NOMO-1 treated with dmso at 0.1 percent for 144 hours (cell line): Measurements from ENCODE around the gene CRADD.
"Not testable (repeated sequence)": the region's sequence is repeated elsewhere in the genome, so short reads cannot be mapped to it uniquely, and the experiment has no call there.

Experiments used
- DNase-seq: peaks from one replicate; lab custom pipeline; 2025; ENCODE audit not compliant: unreplicated experiment; lab: John Stamatoyannopoulos, UW

Gene CRADD

DNA sequence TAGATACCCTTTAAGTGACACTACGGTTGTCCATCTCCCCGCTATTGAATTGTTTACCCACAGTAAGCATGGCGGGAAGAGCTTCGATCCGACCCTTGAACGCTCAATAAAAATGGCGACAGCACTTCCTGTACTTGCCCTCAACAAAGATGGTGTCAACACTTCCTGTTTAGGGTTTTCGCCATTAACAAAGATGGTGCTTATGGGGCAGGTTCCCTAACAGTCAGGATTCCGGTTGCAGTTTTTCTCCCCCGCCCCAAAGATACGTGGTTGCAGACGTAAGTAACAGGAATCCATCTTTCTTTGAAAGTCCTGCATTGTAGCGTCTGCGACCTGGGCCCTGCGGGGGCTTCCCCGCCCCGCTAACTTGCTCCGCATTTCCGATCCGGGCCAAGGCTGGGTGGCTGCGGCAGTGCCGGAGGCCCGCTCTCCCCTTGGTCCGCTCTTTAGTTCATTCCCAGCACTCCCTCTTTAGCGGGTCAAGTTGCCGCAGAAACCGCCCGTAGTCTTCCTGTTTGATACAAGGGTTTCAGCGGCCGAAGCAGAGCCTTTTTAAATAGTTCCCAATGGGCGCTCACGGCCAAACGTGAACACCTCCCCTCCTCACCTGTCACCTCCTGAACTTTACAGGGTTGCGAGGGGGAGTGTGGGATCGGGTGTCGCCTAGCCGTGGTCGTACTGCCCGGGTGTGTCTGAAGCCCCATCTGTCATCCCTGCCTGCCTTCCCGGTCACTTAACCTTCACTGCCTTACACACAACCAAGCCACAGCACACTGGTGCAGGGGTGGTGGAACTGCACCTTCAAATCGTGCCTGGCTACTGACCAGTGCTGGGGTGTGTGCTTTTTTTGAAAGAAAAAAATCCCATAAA, at the start of gene CRADD:
Gene CRADD (plus strand): TSS at position 181 of the 870 bp plus-strand sequence.
- peak; percentile 96 for DNase-seq

DNA sequence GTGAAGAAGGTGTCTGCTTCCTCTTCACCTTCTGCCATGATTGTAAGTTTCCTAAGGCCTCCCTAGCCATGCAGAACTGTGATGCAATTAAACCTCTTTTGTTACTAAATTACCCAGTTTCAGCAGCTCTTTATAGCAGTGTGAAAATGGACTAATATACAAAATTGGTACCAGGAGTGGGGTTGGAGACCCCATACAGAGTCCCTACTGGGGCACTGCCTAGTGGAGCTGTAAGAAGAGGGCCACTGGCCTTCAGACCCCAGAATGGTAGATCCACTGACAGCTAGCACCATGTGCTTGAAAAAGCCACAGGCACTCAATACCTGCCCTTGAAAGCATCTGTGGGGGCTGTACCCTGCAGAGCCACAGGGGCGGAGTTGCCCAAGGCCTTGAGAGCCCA, 44.8 kb upstream of the CRADD start:
- no peak for DNase-seq

DNA sequence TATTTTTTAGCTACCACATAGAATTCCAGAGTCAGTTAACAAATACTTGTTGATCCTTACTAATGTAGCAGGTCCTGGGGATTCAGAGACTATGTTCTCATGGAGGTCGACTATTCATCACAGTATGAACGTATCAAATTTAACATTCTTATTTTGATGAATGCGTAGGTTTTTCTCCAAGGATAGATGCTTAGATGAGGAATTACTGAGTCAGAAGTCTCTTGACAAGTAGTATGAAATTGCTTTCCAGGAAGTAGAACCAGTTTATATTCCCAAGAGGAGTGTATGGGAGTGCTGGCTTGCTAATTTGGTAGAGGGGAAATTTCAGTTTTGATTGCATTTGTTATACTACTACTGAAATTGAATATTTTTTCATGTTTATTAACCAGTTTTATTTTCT, 42.8 kb upstream of the CRADD start:
- DNase-seq: no peak

GRCh38 chr12:93636708-93637107, 40.5 kb upstream of the CRADD start:
- DNase-seq: no peak

- no peak for DNase-seq
Measured at GRCh38 chr12:93638095-93638494, 39.1 kb upstream of the CRADD start.

DNA sequence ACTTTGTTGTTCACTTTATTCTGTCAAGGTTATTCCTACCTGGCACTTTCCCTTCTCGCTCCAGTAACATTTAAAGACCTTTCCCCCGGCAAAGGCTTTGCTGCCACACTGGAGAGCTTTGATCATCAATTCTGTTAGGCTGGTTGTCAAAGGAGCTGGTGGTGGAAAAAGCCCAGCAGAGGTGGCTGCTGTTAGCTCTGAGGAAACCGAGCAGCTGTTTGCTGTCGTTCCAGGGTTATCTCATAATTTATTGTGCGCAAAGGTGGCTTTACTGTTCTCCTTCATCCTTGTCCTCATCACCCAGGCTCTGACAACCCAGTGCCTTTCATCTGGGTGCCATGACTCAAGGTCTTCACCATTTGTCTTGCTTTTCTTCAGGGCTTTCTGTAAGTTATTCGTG, 38.2 kb upstream of the CRADD start:
- DNase-seq: no peak

DNA sequence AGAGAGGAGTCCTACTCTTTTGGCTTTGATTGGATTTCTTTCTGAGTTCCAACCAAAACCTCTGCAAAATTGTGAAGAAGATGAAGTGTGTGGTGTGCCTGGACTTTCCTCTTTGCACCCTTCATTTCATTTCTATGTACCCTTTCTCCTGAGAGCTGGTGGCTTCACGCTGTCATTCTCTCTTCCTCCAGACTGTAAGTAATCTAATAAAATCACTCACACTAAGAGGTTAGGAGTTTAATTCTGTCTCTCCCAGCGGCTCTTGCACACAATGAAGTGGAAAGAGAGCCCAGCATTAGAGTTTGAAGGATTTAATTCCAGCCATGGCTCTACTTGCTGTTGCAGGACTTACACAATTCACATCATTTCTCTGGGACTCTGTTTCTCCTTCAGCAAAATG, 37.8 kb upstream of the CRADD start:
- no peak for DNase-seq

DNA sequence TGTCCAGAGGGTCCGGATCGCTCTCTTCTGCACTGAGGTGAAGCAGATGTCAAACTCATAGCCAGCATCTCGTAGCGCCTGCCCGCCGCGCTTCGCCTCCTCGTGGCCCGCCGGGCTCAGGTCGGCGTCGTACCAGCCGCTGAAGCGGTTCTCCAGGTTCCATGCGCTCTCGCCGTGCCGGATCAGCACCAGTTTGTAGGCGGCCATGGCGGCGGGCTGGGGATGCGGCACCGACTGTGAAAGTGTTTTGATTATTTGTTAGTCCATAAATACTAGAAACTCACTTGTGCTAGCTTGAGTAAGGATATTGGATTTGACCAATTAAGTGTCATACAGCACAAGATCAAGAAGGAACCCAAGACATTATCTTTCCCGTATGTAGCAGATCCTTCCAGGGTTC, 35.8 kb upstream of the CRADD start:
- DNase-seq: not testable (repeated sequence)

GRCh38 chr12:93642751-93643150, 34.4 kb upstream of the CRADD start:
- no peak for DNase-seq

DNA sequence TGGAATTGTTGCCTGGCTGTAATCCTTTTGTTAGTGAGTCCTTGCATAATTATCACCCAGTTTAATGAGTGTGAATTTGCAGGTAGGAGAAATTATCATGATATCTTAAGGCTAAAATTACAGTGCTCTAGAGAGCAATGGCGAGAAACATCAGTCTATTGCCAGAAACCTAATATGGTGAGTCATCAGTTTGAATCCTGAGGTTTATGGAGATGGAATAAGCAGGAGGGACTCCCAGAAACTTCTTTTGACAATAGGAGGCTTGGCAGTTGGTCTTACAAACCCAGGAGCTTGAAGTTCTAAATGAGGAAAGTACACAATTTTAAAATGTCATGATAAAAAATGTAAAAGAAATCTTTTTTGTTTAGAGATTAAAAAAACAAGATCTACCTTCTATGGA, 31.5 kb upstream of the CRADD start:
- DNase-seq: no peak

DNA sequence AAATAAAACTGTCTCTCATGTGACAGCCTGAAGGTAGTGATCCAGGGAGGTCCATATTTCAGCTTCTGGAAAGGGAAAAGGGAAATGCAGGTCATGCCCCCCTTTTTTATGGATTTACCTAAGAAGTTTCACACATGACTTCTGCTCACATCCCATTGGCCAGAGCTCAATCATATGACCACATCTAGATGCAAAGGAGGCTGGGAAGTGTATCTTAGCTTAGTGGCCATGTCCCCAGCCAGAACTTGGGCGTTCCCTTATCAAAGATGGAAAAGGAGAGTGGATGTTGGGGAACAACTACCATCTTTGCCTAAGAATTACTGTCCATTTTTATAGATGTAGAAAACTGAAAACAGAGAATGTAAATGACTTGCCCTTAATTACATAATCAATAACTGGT, 26.5 kb upstream of the CRADD start:
- DNase-seq: no peak

- no peak for DNase-seq
Measured at GRCh38 chr12:93653079-93653478, 24.1 kb upstream of the CRADD start.

- no peak for DNase-seq
Measured at GRCh38 chr12:93653712-93654111, 23.5 kb upstream of the CRADD start.

DNA sequence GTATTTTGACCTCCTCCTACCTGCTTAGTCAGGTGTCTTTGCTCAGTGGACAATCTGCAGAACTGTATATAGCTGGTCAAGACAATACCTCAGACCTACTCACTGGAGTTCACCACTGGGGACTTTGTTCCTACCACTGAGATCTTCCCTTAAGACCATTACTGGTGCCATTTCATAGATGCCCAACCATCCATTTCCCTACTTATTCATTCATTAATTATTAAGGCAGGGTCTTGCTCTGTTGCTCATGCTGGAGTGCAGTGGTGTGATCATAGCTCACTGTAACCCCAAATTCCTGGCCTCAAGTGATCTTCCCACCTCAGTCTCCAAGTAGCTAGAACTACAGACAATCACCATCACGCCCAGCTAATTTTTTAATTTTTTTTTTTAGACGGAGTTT, 22.8 kb upstream of the CRADD start:
- no peak for DNase-seq

DNA sequence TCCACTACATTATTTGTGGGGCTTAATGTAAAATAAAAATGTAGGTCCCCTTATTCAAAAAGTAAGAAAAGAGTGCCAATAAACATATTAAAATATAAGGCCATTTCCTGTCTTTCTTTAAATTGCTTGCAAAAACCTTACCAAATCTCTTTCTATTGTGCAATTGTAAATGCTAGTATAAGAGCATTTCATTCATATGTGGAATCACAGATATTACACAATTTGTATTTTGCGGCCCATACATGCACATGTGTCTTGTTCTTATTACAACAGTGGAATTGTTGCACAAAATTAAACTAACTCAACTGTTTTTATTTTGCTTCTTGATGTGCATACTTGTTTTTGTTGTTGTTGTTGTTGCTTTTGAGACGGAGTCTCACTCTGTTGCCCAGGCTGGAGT, 20.1 kb upstream of the CRADD start:
- DNase-seq: no peak

DNA sequence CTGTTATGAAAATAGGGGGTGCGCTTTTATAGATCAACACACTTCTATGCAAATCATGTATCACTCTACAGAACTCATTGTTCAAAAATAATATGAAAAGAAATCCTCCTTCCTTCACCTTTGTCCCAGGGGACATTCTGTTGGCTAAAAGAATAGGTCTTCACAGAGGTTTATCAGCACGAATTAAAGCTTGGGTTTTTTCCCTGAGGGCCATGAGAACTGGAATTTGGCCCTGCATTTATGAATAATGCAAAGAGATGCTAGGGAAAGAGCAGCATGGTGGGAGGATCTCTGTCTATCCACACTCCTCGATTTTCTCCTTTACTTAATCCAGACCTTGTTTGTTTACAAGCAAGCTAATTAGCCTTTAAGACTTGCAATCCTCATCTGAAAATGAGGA, 16.2 kb upstream of the CRADD start:
- no peak for DNase-seq

DNA sequence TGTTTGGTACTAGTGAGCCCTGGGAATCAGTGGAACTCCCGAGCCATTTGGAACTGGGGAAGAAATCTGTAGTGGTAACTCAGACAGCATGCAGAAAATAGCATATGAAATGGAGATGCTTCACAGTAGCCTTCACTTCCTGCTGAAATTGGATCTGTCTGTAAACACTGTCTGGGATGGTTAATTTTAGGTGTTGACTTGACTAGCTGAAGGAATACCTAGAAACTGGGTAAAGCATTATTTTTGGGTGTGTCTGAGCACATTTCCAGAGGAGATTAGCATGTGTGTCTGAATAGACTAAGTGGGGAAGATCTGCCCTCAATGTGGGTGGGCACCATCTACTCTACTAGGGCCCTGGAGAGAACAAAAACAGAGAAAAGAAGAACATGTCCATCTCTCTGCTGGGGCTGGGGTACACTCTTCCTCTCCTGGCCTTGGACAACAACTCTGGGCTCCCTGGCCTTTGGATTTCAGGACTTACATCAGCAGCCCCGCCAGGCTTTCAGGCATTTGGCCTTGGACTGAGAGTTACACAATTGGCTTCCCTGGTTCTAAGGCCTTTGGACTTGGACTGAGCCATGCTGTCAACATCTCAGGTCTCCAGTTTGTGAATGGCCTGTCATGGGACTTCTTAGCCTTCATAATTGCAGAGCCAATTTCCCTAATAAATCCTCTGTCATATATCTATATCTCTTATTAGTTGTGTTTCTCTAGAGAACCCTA, 14.0 kb upstream of the CRADD start:
- no peak for DNase-seq

- no peak for DNase-seq
Measured at GRCh38 chr12:93663729-93664084, 13.5 kb upstream of the CRADD start.

GRCh38 chr12:93664573-93665138, 12.5 kb upstream of the CRADD start:
- DNase-seq: no peak

GRCh38 chr12:93667672-93668071, 9.5 kb upstream of the CRADD start:
- no peak for DNase-seq

GRCh38 chr12:93668919-93669418, 8.2 kb upstream of the CRADD start:
- no peak for DNase-seq

GRCh38 chr12:93669452-93669851, 7.7 kb upstream of the CRADD start:
- DNase-seq: no peak
